GM12891 (cell line): ENCODE measurements around the gene MVB12B.

Experiments used
- POLR2AphosphoS5 ChIP-seq: IDR thresholded peaks from 2 replicates; pipeline ENCODE4 v1.6.1; 2011; ENCODE audit warnings: low read depth, low read length, control low read depth
- TAF1 ChIP-seq: IDR thresholded peaks from 2 replicates; pipeline ENCODE4 v1.6.1; 2011; ENCODE audit warnings: low read depth, low read length, control low read depth

DNA sequence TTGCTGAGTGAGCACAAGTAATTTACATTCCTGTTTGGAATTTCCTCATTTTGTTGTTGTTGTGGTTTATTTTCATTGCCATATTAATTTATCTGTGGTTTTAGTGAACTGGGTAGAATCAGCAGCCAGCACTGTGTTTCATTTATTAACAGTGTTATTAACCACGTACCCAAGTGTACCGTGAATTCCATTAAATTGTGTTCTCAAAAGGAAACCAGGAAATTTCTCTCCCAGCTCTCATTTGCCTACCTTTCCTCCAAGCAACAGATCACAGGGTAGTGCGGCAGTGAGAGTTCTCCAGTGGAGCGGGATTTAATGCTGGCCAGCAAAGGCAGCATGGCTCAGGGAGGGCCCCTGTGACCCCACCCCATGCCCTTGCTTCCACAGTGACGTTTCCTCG lies 54.6 kb downstream of the MVB12B start:
- TF ChIP-seq POLR2AphosphoS5 = no peak
- TF ChIP-seq TAF1 = no peak
